IMR-90 (cell line): ENCODE measurements around the gene CINP.

Experiments used
- BHLHE40 ChIP-seq: fragments of 150-350 bp; IDR thresholded peaks from 2 replicates; pipeline ENCODE4 v1.6.1; 2016; ENCODE audit warnings: mild to moderate bottlenecking, low read depth, low read length
- CTCF ChIP-seq: conservative IDR thresholded peaks from 2 replicates; pipeline ENCODE4 v1.5.1; 2012; ENCODE audit warnings: mild to moderate bottlenecking, low read depth, low read length, improper control_type of control experiment
- POLR2A ChIP-seq: IDR thresholded peaks from 2 replicates; pipeline ENCODE4 v1.6.1; 2012; ENCODE audit warnings: mild to moderate bottlenecking, low read depth, low read length
- RAD21 ChIP-seq: IDR thresholded peaks from 2 replicates; pipeline ENCODE4 v1.6.1; 2012; ENCODE audit warnings: low read length, improper control_type of control experiment

GRCh38 chr14:102390064-102390855 lies 27.6 kb upstream of the CINP start:
- TF ChIP-seq CTCF (no peak), BHLHE40 (no peak), RAD21 (no peak), POLR2A (no peak)
